Neural progenitor cell (in vitro differentiated cells): Measurements from ENCODE around the gene ZNF2.

Source experiments
- EZH2 ChIP-seq: fragments of 200-600 bp; sonication (generic); IDR thresholded peaks from 2 replicates; pipeline ENCODE4 v1.6.1; 2017; ENCODE audit warnings: antibody characterized with exemption, mild to moderate bottlenecking, moderate library complexity
- TF ChIP-seq, protein P1 (sequence below): fragments of 200-600 bp; sonication (generic); IDR thresholded peaks from 2 replicates; pipeline ENCODE4 v1.5.1; 2017; ENCODE audit warnings: antibody characterized with exemption, mild to moderate bottlenecking

DNA sequence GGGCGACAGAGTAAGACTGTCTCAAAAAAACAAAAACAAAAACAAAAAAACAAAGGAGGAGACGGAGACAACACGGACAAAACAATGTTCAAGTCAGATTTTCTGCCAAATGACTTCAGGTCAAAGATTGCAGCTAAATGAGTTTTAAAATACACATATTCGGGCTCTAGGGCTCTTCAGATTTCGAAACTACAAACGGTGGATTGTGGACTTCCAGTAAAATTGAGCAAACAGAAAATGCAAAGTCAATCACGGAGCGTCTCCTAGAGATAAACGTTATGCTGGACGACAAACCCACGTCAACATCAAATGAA is 44.6 kb upstream of the ZNF2 start:
- TF ChIP-seq, protein P1, sequence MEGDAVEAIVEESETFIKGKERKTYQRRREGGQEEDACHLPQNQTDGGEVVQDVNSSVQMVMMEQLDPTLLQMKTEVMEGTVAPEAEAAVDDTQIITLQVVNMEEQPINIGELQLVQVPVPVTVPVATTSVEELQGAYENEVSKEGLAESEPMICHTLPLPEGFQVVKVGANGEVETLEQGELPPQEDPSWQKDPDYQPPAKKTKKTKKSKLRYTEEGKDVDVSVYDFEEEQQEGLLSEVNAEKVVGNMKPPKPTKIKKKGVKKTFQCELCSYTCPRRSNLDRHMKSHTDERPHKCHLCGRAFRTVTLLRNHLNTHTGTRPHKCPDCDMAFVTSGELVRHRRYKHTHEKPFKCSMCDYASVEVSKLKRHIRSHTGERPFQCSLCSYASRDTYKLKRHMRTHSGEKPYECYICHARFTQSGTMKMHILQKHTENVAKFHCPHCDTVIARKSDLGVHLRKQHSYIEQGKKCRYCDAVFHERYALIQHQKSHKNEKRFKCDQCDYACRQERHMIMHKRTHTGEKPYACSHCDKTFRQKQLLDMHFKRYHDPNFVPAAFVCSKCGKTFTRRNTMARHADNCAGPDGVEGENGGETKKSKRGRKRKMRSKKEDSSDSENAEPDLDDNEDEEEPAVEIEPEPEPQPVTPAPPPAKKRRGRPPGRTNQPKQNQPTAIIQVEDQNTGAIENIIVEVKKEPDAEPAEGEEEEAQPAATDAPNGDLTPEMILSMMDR, result no peak
- TF ChIP-seq EZH2, result no peak
